Measurements from ENCODE around the gene KRTAP5-4.
A peak's percentile ranks its signal among the peaks of the same experiment; 100 is the strongest.
"Not testable (repeated sequence)": the region's sequence is repeated elsewhere in the genome, so short reads cannot be mapped to it uniquely, and the experiment has no call there.

Gene KRTAP5-4

GRCh38 chr11:1589191-1589963, 32.6 kb downstream of the KRTAP5-4 start:
- H3K9me3 ChIP-seq (ENCODE audit: control insufficient read depth, insufficient read depth, low read length); H3K27me3 ChIP-seq (ENCODE audit: control insufficient read depth, insufficient read depth, low read length); H3K27ac ChIP-seq (ENCODE audit: low read length); H3K36me3 ChIP-seq (ENCODE audit: control insufficient read depth, insufficient read depth, low read length); H3K4me3 ChIP-seq (ENCODE audit: low read length); H3K4me1 ChIP-seq (ENCODE audit: control insufficient read depth, insufficient read depth, low read length); DNase-seq (ENCODE audit: low read depth, low spot score): not testable (repeated sequence)
- WGBS (ENCODE audit: insufficient coverage, insufficient read length) = no CpG with 5 or more reads among the region's 10 CpGs

- H3K9me3 ChIP-seq (ENCODE audit: control insufficient read depth, insufficient read depth, low read length) = no peaks in the 10 kb centered on the region
- no peaks in the 10 kb centered on the region for H3K27me3 ChIP-seq (ENCODE audit: control insufficient read depth, insufficient read depth, low read length)
- no CpG with 5 or more reads among the region's 2 CpGs for WGBS (ENCODE audit: insufficient coverage, insufficient read length)
- H3K4me1 ChIP-seq (ENCODE audit: control insufficient read depth, insufficient read depth, low read length) = no peaks in the 10 kb centered on the region
- H3K4me3 ChIP-seq (ENCODE audit: low read length) = no peak overlapping the region
- DNase-seq (ENCODE audit: low read depth, low spot score) = no peak
- no peaks in the 10 kb centered on the region for H3K36me3 ChIP-seq (ENCODE audit: control insufficient read depth, insufficient read depth, low read length)
- H3K27ac ChIP-seq (ENCODE audit: low read length) = no peak overlapping the region
Observed at GRCh38 chr11:1586699-1587098, 35.2 kb downstream of the KRTAP5-4 start.

- not testable (repeated sequence) for H3K27me3 ChIP-seq (ENCODE audit: control insufficient read depth, insufficient read depth, low read length); DNase-seq (ENCODE audit: low read depth, low spot score); H3K4me3 ChIP-seq (ENCODE audit: low read length); H3K4me1 ChIP-seq (ENCODE audit: control insufficient read depth, insufficient read depth, low read length); H3K27ac ChIP-seq (ENCODE audit: low read length); H3K36me3 ChIP-seq (ENCODE audit: control insufficient read depth, insufficient read depth, low read length); H3K9me3 ChIP-seq (ENCODE audit: control insufficient read depth, insufficient read depth, low read length)
- WGBS (ENCODE audit: insufficient coverage, insufficient read length) = no CpG with 5 or more reads among the region's 9 CpGs
Observed at GRCh38 chr11:1584661-1585370, 37.1 kb downstream of the KRTAP5-4 start, which contains the start of gene KRTAP5-1. Gene KRTAP5-1, minus strand, starts transcription at chr11:1585283. Its CDS starts 34 bp downstream, at chr11:1585249.

GRCh38 chr11:1582909-1583308, 39.0 kb downstream of the KRTAP5-4 start:
- not testable (repeated sequence) for H3K36me3 ChIP-seq (ENCODE audit: control insufficient read depth, insufficient read depth, low read length); H3K27ac ChIP-seq (ENCODE audit: low read length); DNase-seq (ENCODE audit: low read depth, low spot score); H3K4me1 ChIP-seq (ENCODE audit: control insufficient read depth, insufficient read depth, low read length); H3K9me3 ChIP-seq (ENCODE audit: control insufficient read depth, insufficient read depth, low read length); H3K4me3 ChIP-seq (ENCODE audit: low read length); H3K27me3 ChIP-seq (ENCODE audit: control insufficient read depth, insufficient read depth, low read length)
- no CpG with 5 or more reads among the region's 2 CpGs for WGBS (ENCODE audit: insufficient coverage, insufficient read length)

GRCh38 chr11:1581976-1582375, 40.0 kb downstream of the KRTAP5-4 start:
- no peaks in the 10 kb centered on the region for H3K27me3 ChIP-seq (ENCODE audit: control insufficient read depth, insufficient read depth, low read length)

GRCh38 chr11:1576825-1577224, 45.1 kb downstream of the KRTAP5-4 start:
- Histone ChIP-seq H3K27ac (ENCODE audit: low read length) (no peak overlapping the region), H3K36me3 (ENCODE audit: control insufficient read depth, insufficient read depth, low read length) (no peaks in the 10 kb centered on the region), H3K4me3 (ENCODE audit: low read length) (no peak overlapping the region), H3K27me3 (ENCODE audit: control insufficient read depth, insufficient read depth, low read length) (peaks cover 17% of the 10 kb centered on the region), H3K4me1 (ENCODE audit: control insufficient read depth, insufficient read depth, low read length) (peaks cover 9% of the 10 kb centered on the region), H3K9me3 (ENCODE audit: control insufficient read depth, insufficient read depth, low read length) (no peaks in the 10 kb centered on the region)
- no CpG with 5 or more reads among the region's 6 CpGs for WGBS (ENCODE audit: insufficient coverage, insufficient read length)
- DNase-seq (ENCODE audit: low read depth, low spot score) = no peak

More at GRCh38 chr11:1581976-1582375, 40.0 kb downstream of the KRTAP5-4 start:
- Histone ChIP-seq H3K27ac (ENCODE audit: low read length) (no peak overlapping the region), H3K36me3 (ENCODE audit: control insufficient read depth, insufficient read depth, low read length) (no peaks in the 10 kb centered on the region), H3K4me3 (ENCODE audit: low read length) (no peak overlapping the region), H3K4me1 (ENCODE audit: control insufficient read depth, insufficient read depth, low read length) (no peaks in the 10 kb centered on the region), H3K9me3 (ENCODE audit: control insufficient read depth, insufficient read depth, low read length) (no peaks in the 10 kb centered on the region)
- no CpG with 5 or more reads among the region's 9 CpGs for WGBS (ENCODE audit: insufficient coverage, insufficient read length)
- DNase-seq (ENCODE audit: low read depth, low spot score) = no peak

- not testable (repeated sequence) for H3K9me3 ChIP-seq (ENCODE audit: control insufficient read depth, insufficient read depth, low read length); H3K36me3 ChIP-seq (ENCODE audit: control insufficient read depth, insufficient read depth, low read length); H3K4me3 ChIP-seq (ENCODE audit: low read length); DNase-seq (ENCODE audit: low read depth, low spot score); H3K27ac ChIP-seq (ENCODE audit: low read length)
- no CpG with 5 or more reads among the region's 16 CpGs for WGBS (ENCODE audit: insufficient coverage, insufficient read length)
- Histone ChIP-seq H3K27me3 (ENCODE audit: control insufficient read depth, insufficient read depth, low read length) (peaks cover 17% of the 10 kb centered on the region), H3K4me1 (ENCODE audit: control insufficient read depth, insufficient read depth, low read length) (peaks cover 11% of the 10 kb centered on the region)
Observed at GRCh38 chr11:1575756-1576155, 46.2 kb downstream of the KRTAP5-4 start.

- Histone ChIP-seq H3K27ac (ENCODE audit: low read length) (no peak overlapping the region), H3K36me3 (ENCODE audit: control insufficient read depth, insufficient read depth, low read length) (no peaks in the 10 kb centered on the region), H3K9me3 (ENCODE audit: control insufficient read depth, insufficient read depth, low read length) (no peaks in the 10 kb centered on the region), H3K27me3 (ENCODE audit: control insufficient read depth, insufficient read depth, low read length) (peaks cover 17% of the 10 kb centered on the region), H3K4me3 (ENCODE audit: low read length) (no peak overlapping the region), H3K4me1 (ENCODE audit: control insufficient read depth, insufficient read depth, low read length) (peaks cover 13% of the 10 kb centered on the region)
- WGBS (ENCODE audit: insufficient coverage, insufficient read length) = no CpG with 5 or more reads among the region's 7 CpGs
- DNase-seq (ENCODE audit: low read depth, low spot score) = no peak
Observed at GRCh38 chr11:1574933-1575242, 47.0 kb downstream of the KRTAP5-4 start.

GRCh38 chr11:1574238-1574932, 47.6 kb downstream of the KRTAP5-4 start:
- Histone ChIP-seq H3K36me3 (ENCODE audit: control insufficient read depth, insufficient read depth, low read length) (no peaks in the 10 kb centered on the region), H3K27me3 (ENCODE audit: control insufficient read depth, insufficient read depth, low read length) (peaks cover 17% of the 10 kb centered on the region), H3K9me3 (ENCODE audit: control insufficient read depth, insufficient read depth, low read length) (no peaks in the 10 kb centered on the region), H3K27ac (ENCODE audit: low read length) (no peak overlapping the region), H3K4me1 (ENCODE audit: control insufficient read depth, insufficient read depth, low read length) (peaks cover 13% of the 10 kb centered on the region), H3K4me3 (ENCODE audit: low read length) (peak overlapping the region; percentile 30; the same call in 1 of the 2 replicates)
- no peak for DNase-seq (ENCODE audit: low read depth, low spot score)
- no CpG with 5 or more reads among the region's 64 CpGs for WGBS (ENCODE audit: insufficient coverage, insufficient read length)

GRCh38 chr11:1573903-1574237, 48.1 kb downstream of the KRTAP5-4 start:
- no CpG with 5 or more reads among the region's 7 CpGs for WGBS (ENCODE audit: insufficient coverage, insufficient read length)
- DNase-seq (ENCODE audit: low read depth, low spot score) = no peak
- Histone ChIP-seq H3K9me3 (ENCODE audit: control insufficient read depth, insufficient read depth, low read length) (no peaks in the 10 kb centered on the region), H3K4me1 (ENCODE audit: control insufficient read depth, insufficient read depth, low read length) (peaks cover 14% of the 10 kb centered on the region), H3K27me3 (ENCODE audit: control insufficient read depth, insufficient read depth, low read length) (peaks cover 17% of the 10 kb centered on the region), H3K4me3 (ENCODE audit: low read length) (peak overlapping the region; percentile 30; the same call in 1 of the 2 replicates), H3K36me3 (ENCODE audit: control insufficient read depth, insufficient read depth, low read length) (no peaks in the 10 kb centered on the region), H3K27ac (ENCODE audit: low read length) (no peak overlapping the region)

All from iPS DF 6.9 (cell line).